NCI-H1694 (cell line): Measurements from ENCODE around the gene LEMD1.
A peak's percentile ranks its signal among the peaks of the same experiment; 100 is the strongest.

Experiments used
- DNase-seq: peaks from one replicate; lab custom pipeline; 2025; lab: John Stamatoyannopoulos, UW

The LEMD1 gene

DNA sequence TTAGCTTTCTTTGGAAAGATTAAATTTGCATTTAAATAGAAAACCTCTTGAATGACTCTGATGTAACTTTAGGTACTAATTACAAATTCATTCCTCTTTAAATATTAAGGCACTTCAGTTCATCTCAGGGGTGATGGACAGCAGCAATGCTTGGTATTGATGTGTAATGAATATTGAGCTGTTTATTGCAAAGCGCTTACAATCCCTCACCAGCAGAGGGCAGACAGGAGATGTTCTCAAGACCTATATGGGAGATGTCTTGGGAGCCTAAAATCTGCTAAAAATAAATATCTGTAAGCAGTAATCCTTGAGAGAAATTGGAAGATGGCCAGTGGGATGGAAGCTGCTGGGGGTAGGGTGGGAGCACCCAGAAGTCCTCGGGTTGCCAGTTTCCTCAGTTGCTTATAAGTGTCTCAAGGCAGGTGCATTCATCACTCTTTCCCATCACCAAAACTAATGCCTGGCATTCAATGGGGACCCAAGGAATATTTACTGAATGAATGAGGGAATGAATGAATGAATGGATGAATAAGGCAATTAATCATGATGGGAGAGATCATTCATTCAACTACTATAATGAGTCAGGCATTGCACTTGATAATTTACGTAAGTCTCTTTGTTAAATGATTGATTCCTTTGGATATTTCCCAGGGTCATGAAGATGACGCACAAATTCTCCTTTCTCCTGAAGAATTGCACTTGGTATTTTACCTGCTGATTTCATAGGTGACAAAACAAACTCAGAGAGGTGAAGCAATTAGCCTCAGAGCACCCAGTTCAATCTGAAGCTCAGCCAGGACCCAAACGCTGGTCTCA lies 67.4 kb downstream of the LEMD1 start:
- peak; percentile 70 for DNase-seq

DNA sequence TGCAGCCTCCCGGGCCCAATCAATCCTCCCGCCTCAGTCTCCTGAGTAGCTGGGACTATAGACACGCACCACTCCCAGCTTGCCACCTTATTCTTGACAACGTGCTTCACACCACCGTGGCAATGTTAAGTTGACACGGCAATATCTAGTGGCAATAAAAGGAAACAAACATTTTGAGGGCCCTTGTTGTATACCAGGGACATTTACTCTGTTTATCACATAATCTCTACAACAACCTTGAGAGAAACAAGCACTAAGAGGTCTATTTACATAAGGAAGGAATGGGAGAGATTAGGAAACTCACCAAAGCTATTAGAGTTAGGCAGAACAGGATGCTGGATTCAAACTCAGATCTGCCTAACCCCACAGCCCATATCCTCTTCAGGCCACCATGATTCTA lies 68.2 kb downstream of the LEMD1 start:
- no peak for DNase-seq

DNA sequence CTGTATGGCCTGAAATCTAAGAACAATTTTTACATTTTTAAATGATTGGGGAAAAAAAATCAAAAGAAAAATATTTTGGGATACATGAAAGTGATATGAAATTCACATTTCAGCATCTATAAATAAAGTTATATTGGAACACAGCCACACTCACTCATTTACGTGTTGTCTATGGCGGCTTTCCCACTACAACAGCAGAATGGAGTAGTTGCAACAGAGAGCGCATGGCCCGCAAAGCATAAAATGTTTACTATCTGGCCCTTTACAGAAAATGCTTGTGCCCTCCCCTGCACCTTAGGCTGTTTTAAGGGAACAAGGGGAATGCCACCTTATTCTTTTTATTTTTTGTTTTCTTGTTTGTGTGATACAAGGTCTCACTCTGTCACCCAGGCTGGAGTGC lies 68.7 kb downstream of the LEMD1 start:
- no peak for DNase-seq

DNA sequence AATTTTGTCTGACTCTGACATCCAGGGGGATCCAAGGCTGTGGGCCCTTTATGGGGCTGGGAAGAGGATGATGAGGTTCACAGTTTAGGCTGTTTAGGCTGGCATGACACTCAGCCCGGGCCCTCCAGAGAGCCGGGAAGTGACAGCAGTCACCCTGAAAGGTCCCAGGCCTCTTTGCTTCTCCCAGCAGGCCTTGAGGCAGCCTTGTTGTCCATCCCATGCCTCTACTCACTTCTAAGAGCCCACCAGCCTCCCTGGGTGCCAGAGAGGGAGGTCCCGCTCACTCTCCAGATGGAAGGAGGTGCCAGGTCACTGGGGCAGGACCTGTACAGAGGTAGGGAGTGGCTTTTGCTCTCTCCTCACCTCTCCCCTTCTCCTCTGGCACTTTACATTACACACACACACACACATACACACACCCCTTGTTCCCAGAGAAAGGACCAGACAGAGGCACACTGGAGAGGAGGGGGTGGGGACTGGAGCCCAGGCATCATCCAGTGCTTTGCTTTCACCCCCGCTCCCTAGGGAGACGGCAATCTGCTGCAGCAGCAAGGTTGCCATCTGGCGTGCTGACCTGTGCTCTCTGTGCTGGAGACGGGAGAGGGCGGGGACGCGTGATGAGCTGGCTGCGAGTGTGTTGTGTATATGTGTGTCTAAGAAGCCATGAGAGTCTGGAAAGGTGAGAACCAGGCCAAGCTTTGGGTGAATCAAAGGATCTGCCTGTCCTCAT lies 69.7 kb downstream of the LEMD1 start:
- DNase-seq: peak; percentile 98

DNA sequence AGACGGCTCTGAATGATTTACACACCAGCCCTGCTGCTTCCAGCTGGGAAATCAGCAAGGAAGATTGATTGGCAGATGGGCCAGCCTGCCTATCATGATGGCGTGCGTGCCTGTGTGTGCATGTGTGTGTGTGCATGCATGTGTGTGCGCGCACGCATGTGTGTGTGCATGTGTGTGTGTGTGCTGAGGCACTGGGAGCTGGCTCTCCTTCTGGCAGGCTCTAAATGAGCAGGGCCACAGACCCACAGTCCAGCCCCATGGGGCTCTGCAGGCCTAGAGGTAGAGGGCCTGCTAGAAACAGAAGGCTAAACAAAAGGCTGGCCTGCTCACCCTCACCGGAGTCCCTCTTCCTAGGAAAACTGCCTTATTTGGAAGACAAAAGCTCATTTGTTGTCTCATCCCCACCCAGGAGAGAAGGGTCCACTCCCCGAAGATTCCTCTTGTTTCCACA lies 71.1 kb downstream of the LEMD1 start:
- peak; percentile 82 for DNase-seq

DNA sequence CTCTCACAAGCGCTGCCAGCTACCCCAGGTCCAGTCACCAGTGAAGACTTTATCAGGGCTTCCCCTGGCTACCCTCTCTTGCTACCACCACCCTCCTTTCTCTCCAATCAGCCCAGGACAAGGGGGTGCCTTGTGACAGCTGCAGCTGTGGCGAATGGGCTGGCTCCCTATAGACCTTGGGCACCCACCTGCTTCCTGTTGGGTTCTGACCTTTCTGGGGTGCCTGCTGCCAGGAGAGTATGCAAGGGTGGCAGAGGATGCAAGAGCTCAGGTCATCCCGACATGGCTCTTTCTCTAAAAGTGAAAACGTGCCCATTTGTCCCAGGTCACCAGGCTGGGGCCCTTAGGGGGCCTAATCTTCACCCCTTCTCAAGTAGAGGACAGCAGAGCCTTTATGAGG lies 71.7 kb downstream of the LEMD1 start:
- no peak for DNase-seq

DNA sequence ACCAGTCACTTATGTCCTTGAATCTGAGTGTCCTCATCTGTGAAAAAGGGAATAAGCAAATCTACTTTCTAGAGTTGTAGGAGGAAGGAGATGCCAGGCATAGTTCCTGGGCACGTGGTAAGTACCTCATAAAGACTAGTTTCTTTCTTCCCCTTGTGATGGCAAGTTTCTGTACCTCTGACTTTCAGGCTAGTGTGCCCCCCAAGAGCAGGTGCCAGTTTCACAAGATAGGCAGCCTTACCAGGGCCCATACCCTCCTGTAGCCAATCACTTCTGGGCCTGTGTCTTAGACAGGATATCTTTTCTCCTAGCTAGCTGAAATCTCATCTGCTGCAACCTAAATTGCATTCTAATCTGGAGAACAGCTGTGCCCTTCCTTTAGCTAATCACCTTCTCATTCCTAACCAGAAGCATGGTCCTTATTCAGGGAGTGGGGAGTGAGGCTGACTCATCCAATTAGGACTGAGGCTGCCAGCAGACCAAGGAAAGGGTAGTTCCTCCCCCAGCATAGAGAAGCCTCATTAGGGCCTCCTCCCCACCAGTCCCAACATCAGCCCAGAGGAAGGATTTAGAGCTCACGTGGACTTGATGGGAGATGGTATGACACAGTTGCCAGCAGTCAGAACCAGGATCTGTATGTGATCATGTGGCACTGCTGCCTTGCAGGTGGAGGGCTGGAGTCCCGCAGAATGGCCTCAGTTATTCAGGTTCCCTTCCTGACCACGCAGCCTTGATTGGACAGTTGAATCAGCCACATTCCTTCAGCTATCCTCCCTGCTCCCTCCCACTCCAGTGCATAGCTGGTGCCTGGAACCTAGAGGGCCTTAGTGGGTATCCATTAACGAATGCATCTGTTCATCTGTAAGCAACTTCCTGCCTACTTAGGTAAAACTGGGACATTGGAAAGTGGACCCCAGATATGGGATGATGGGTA lies 73.0 kb downstream of the LEMD1 start:
- peak; percentile 24 for DNase-seq

DNA sequence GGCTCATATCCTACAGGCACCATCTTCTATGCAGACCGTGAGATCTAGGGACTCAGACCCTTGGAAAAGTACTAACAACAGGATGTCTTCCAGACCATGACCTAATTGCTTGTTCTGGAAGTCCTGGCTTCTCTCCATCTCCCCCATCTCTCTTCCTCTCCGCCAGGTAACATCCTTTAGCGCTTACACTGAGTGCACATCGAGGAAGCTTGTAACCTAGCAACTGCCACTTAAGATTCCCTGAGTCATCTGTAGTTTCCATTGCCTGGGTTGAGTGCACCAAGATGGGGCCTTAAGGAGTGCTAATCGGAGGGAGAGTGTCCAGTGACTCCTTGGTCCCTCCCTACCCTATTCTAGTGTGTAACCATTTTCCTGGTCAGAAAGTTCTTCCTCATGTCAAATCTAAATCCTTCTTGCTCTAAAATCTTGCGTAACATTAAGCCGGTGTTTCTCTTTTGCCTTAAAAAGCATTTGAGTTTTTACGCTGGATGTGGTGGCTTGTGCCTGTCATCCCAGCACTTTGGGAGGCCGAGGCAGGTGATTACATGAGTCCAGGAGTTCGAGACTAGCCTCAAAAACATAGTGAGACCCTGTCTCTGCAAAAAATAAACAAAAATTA lies 74.8 kb downstream of the LEMD1 start:
- no peak for DNase-seq

DNA sequence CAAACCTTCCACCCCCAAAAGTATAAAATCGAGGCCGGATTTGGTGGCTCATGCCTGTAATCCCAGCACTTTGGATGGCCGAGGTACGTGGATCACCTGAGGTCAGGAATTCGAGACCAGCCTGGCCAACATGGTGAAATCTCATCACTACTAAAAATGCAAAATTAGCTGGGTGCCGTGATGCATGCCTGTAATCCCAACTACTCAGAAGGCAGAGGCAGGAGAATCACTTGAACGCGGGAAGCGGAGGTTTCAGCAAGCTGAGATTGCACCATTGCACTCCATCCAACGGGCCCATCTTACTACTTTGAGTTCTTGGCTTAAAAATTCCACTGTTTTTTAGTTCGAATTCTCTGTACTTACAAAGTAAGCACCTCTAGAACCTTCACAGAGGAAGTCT lies 76.1 kb downstream of the LEMD1 start:
- no peak for DNase-seq

DNA sequence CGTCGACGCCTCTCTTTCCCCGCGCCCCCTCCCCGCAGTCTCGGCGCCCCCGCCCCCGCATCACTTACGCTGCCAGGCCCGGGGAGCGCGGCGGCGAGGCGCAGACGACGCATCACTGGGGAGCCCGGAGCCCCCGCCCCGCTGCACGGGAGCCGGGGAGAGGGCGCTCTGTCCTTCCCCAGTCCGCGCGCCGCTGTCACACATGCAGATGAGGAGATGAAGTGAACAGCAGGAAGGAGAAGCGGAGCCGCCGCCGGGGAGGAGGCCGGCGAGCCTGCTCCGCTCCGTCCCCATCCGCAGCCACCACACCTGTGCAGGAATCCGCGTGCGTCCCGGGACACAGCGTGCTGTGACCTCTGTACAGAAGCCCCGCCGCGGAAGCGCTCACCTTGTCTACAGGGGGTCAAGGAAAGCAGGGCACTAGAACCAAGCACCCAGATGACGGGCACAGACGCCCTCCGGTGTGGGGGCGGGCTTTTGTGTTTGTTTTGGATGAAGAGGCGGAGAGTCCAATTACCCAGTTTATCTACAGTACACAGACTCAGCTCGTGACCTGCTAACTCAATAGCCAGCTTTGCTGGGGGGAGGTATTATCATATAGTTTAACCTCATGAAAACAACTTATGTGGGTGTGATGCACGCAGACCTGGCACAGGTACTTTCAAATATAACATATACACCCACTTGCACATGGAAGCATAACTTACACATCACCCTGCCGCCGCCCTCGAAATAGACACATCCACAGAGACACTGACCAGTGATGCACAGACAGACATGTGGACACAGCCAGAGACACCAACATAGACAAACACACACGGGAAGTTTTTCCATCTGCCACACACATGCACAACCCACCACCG lies 77.6 kb downstream of the LEMD1 start:
- DNase-seq: no peak

DNA sequence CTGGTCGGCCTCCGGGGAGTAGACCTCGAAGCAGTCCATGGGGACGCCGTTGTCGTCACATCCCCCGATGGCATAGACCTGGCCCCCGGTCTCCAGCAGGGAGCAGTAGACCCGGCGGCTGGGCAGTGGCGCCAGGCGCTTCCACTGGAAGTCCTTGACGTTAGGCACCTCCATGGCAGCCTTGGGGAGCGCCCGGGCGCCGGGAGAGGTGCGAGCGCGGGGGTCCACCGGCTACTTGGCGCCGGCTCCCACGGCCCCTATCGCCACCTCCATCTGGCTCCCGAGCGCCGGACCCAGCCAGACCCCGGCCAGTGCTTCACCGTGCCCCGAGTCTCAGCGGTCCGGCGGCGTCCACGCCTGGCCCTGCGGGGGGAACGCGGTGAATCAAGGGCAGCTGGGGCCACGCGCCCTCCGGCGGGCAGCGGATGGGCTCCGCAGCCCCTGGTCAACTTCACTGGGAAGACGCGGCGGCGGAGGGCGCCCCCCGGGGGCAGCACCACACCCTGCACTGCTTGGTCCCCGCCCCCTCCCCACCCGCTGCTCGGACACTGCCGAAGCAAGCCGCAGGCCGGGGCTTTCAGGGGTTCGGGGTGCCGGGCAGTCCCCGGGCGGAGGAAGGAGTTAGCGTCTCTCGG lies 78.3 kb downstream of the LEMD1 start:
- no peak for DNase-seq

DNA sequence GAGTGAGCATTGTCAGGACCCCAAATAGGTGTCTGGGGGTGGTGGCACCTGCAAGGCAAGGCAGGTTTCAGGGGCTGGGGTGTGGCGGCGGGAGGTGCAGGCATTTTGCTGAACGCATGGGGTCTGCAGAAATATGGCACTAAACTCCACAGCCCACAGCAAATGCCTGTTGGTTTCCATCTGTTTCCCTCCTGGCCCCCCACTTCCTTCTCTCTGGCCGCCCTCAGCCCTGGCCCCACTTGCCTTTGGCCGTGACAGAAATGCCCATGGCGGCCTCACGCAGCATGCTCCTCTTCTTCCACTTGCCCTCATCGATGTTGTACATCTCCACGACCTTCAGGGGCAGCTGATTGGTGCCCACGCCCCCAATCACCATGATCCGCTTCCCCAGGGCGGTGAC lies 78.9 kb downstream of the LEMD1 start:
- DNase-seq: no peak

DNA sequence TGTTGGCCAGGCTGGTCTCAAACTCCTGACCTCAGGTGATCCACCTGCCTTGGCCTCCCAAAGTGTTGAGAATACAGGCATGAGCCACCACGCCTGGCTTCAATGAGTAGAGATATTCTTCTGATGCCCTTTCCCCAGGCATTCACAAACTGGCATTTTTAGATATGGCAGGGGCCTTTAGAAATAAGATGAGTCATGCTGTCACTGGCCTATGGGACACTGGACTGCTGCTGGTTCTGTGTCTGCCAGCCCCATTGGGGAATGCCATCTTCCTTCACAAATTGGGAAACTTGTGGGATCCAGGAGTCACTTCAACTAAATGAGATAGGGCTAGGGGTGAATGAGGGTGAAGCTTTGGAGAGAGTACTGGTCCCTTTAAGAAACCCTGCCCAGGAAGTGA lies 81.2 kb downstream of the LEMD1 start:
- DNase-seq: no peak

DNA sequence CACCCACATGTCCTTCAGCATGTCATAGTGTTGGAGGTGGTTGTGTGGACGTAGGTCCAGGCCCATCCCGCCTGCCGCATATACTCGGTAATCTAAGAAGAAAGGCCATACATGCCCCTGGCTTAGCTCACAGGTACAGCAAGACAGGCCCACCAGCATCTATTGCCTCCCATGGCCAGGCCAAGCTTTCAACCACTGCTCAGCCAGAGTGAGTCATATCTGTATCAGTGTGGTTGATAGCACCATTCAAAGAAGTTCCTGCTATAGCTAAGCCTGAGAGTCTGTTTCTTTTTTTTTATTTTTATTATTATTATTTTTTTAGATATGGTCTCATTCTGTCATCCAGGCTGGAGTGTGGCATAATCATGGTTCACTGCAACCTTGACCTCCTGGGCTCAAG lies 82.1 kb downstream of the LEMD1 start:
- DNase-seq: no peak

DNA sequence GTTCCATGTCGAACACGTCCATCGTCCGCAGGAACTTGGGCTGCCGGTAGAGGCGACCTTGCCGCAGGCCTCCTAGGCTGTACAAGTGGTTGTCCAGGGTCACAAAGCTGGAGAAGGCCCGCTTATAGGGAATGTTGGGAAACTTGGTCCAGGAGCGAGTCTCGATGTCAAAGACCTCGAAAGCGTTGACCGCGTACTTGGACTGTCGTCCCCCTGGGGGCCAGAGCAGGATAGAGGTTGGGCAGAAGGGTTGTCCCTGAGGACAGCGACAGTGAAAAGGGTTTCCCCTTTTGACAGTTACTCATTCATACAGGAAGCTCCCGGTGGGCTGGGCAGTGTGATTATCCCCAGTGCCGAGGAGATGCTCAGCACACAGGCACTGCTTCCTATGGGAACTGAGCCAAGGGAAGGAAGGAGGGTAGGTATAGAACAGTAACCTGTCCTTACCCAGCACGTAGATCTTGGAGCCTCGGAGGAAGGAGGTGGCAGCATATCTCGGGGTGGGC lies 82.6 kb downstream of the LEMD1 start:
- DNase-seq: no peak

DNA sequence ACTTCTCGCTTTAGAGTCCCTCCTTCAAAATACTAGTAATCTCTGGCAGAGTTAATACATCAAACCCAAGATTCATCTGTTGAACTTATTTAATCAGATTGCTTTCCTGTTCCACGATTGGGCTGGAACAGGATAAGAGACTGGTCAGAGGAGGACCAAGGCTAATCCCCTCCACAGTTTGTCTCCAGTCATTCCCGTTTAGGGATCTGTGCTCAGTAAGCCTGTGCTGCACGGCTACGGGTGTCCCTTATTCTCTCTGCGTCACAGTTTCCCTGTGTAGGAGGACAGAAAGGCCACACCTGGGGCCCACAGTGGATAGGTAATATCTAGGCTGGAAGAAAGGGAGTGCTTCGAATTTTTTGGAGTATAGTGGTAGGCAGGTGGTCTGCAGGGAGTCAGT lies 83.8 kb downstream of the LEMD1 start:
- no peak for DNase-seq

DNA sequence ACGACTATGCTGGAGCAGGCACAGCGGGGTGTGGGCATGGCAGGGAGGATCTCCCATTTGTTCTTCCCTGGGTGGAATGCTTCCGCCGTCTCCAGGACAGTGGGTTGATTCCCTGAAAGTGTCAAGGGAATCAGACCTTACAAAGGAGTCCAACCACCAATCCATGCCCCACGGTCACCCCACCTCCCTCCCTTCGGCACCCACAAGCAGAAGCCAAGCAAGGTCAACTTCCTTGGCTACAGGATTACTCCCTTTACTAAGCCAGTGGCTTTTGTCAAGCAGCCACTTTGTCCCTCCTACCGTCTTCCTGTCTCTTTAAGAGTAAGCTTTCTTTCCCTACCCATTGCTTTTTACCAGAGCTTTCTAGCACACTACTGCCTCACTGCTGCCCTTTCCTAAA lies 84.4 kb downstream of the LEMD1 start:
- no peak for DNase-seq

DNA sequence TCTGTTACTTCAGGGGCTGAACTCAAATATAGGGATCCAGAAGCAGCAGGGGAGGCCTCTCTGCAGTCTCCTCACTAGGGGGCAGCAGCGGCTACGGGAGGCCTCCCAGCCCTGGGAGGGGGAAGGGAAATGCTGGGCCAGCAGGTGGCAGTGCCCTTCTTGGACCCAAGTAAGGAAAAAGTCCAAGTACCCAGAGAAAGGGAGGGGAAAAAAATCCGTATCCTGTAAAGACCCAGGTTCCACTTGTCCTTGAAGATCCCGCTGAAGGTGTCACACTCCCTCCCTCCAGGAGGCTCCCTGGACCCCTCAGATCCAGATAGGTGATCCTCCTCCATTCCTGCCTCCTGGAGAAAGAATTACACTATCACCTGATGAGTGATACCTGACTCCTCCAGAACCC lies 86.2 kb downstream of the LEMD1 start:
- peak; percentile 82 for DNase-seq

DNA sequence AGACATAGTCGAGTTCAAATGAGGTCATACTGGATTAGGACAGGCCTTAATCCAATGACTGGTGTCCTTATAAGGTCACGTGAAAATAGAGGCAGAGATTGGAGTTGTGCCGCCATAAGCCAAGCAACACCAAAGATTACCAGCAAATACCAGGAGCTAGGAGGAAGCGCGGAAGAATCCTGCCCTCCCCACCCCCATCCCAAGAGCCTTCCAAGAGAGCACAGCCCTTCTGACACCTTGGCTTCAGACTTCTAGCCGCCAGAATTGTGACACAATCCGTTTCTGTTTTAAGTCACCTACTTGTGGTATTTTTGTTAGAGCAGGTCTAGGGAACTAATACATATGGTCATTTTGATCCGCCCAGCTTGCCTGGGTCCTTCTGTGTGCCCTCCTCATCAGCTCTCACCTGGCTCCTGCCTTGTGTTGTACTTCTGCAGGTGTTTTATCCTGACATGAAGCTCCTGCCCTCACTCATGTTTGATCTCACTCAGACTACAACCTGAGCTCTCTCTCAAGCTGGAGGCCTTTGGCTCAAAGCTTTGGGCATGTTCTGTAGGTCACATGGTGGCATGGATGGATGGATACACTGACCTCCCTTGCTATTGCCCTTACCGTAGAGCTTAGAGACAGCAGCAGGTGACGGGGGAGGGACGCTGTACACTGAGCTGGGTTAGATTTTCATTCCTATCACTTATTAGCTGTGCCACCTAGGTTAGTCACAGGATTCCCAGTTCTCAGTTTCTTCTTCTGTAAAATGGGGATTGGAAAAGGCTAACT lies 89.7 kb downstream of the LEMD1 start:
- DNase-seq: no peak
